CMK (cell line): ENCODE results near the gene PTH2.
"Not testable (repeated sequence)": the region's sequence is repeated elsewhere in the genome, so short reads cannot be mapped to it uniquely, and the experiment has no call there.

ENCODE experiments used
- DNase-seq: peaks from one replicate; pipeline ENCODE4 v3.0.0-alpha.2; 2010; ENCODE audit warnings: low read depth

PTH2 gene

GRCh38 chr19:49378512-49378911 lies 44.7 kb downstream of the PTH2 start:
- no peak for DNase-seq

DNA sequence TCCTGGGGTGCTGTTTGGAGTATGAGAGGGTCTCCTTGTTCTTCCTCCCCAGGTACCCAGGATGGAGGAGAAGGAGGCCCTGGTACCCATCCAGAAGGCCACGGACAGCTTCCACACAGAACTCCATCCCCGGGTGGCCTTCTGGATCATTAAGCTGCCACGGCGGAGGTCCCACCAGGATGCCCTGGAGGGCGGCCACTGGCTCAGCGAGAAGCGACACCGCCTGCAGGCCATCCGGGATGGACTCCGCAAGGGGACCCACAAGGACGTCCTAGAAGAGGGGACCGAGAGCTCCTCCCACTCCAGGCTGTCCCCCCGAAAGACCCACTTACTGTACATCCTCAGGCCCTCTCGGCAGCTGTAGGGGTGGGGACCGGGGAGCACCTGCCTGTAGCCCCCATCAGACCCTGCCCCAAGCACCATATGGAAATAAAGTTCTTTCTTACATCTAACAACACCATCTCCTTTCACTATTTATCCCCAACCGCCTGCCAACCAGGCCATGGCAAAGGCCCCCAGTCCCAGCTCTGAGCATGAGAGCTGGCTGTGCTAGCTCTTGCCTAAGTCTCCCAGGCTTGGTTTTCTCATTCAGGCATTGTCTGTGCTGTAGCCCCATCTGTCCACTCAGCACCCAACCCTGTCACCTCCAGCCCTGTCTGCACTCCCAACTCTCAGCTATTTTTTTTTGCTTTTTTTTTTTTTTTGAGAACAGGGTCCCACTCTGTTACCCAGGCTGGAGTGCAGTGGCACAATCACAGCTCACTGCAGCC lies 48.4 kb downstream of the PTH2 start:
- DNase-seq = no peak

DNA sequence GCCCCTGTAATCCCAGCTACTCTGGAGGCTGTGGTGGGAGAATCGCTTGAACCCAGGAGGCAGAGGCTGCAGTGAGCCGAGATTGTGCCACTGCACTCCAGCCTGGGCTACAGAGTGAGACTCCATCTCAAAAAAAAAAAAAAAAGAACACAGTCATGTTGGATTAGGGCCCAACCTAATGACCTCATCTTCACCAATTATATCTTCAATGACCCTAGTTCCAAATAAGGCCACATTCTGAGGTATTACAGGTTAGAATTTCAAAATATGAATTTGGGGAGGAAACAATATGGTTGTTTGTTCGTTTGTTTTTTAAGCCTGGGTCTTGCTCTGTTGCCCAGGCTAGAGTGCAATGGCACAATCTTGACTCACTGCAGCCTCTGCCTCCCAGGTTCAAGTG lies 50.1 kb downstream of the PTH2 start:
- not testable (repeated sequence) for DNase-seq
